Kidney epithelial cell (primary cell): ENCODE data around the gene MEDAG. TPM values are rescaled to one million over a fixed set of nuclear protein-coding genes. Genes with fewer than 3 reads are reported as not detected.
A peak's percentile ranks its signal among the peaks of the same experiment; 100 is the strongest.

Source experiments
- DNase-seq: peaks from one replicate; pipeline ENCODE4 v3.0.0-alpha.2; 2010; ENCODE audit warnings: low read depth
- H3K27me3 ChIP-seq: 2 replicates; pipeline ENCODE4 v1.6.0; 2011; ENCODE audit warnings: low read length; ENCODE audit not compliant: control insufficient read depth, insufficient read depth
- H3K36me3 ChIP-seq: 2 replicates; pipeline ENCODE4 v1.5.1; 2011; ENCODE audit warnings: low read length; ENCODE audit not compliant: control insufficient read depth, insufficient read depth
- H3K4me3 ChIP-seq: 2 replicates; pipeline ENCODE4 v1.5.1; 2011; ENCODE audit warnings: low read depth, mild to moderate bottlenecking, control low read depth, low read length
- CTCF ChIP-seq: IDR thresholded peaks from 2 replicates; pipeline ENCODE4 v1.5.1; 2011; ENCODE audit warnings: mild to moderate bottlenecking, moderate library complexity, low read length, control low read depth, inconsistent platforms; ENCODE audit not compliant: insufficient read depth, poor library complexity, severe bottlenecking
- total RNA-seq: library from RNA; depleted of rRNA; stranded (reverse); fragments of >200 nt; gene quantifications from 2 replicates; pipeline ENCODE4 v1.2.3, GENCODE V29; 2015

MEDAG gene
- total RNA-seq, 1 donor from 2014 or later = 3.2 TPM

GRCh38 chr13:30862707-30863106 is 43.4 kb upstream of the MEDAG start:
- no peak for DNase-seq
- no peak for TF ChIP-seq CTCF
- Histone ChIP-seq H3K36me3 (no peaks in the 10 kb centered on the region), H3K27me3 (no peaks in the 10 kb centered on the region), H3K4me3 (no peak overlapping the region)

GRCh38 chr13:30863231-30863630 is 42.8 kb upstream of the MEDAG start:
- no peak for TF ChIP-seq CTCF
- DNase-seq = no peak
- Histone ChIP-seq H3K27me3 (no peaks in the 10 kb centered on the region), H3K36me3 (no peaks in the 10 kb centered on the region), H3K4me3 (no peak overlapping the region)

- no peak for DNase-seq
- no peak for TF ChIP-seq CTCF
- Histone ChIP-seq H3K4me3 (no peak overlapping the region), H3K36me3 (no peaks in the 10 kb centered on the region), H3K27me3 (no peaks in the 10 kb centered on the region)
These were observed 42.3 kb upstream of the MEDAG start for GRCh38 chr13:30863796-30864195.

- no peak for DNase-seq
- TF ChIP-seq CTCF = no peak
- no peaks in the 10 kb centered on the region for H3K36me3 ChIP-seq
- no peak overlapping the region for H3K4me3 ChIP-seq
- H3K27me3 ChIP-seq = no peaks in the 10 kb centered on the region
These were observed 41.5 kb upstream of the MEDAG start for GRCh38 chr13:30864433-30865122.

DNA sequence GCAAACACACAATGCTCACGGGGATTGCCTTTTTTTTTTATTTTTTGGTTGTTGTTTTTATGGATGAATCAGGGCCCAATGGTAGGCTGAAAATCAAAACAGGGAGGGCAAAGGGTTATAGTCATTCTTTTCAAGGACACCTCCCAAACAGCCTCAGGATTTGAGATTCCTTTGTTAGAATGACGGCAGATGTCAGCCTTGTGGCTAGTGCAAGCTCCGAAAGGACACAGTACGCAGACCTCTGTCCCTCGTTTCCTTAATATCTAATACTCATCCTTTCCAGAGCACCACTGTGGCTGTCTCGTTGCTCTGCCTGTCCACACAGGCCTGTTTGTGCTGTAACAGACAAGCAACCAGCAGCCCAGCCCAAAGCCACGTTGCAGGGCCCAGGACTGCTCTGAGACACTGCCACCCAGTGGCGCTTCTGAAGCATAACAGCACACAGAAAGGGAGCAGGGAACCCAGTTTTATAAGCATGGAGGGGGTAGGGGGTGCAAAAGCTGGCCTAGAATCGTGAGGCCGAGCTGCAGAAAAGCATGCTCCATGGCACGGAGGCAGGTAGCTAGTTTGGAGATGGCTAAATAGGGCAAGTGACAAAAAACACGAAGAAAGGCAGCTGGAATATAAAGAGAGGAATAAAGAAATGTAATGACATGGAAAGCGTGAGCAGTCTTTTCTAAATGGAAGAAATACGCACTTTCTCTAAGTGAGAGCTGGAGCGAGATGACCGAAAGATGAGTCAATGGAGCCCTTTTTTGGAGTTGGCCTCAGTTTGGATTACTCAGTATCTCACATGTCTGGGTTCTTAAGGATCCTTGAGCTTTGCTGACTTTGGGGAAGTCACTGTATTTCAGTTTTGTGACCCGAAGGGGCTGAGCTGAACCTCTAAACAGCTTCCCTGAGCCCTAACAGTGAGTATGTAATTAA is 40.7 kb upstream of the MEDAG start:
- Histone ChIP-seq H3K27me3 (no peaks in the 10 kb centered on the region), H3K36me3 (no peaks in the 10 kb centered on the region), H3K4me3 (no peak overlapping the region)
- DNase-seq = no peak
- peak; percentile 85 for TF ChIP-seq CTCF
